GM12892 (cell line): Measurements from ENCODE around the gene ZNF423.

Experiments used
- POLR2A ChIP-seq: IDR thresholded peaks from 2 replicates; pipeline ENCODE4 v1.6.1; 2011; ENCODE audit warnings: low read depth, low read length, control low read depth
- POLR2AphosphoS5 ChIP-seq: IDR thresholded peaks from 2 replicates; pipeline ENCODE4 v1.6.1; 2011; ENCODE audit warnings: low read depth, low read length, control low read depth

DNA sequence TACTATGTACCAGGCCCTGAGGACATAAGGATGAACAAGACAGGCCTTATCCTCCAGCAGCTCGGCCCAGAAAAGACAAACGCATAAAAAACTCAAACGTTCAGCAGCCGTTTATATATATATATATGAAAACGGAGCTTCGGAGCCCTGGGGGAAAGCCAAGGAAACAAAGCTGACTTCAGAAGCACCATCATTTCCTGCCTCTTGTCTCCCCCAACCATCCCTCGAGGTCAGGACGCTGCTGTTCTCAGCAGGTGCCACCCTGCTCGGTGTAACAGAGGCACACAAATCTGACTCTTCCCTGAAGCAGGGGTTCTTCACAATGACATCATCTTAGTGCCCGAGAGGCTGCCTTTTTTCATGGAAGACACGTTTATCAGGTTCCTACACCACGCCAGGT lies 146.9 kb downstream of the ZNF423 start:
- no peak for TF ChIP-seq POLR2A
- no peak for TF ChIP-seq POLR2AphosphoS5
